Measurements from ENCODE around the gene KCNK17.

KCNK17 gene

GRCh38 chr6:39317256-39317655 is 3.0 kb upstream of the KCNK17 start:
- no peaks in the 10 kb centered on the region for H3K4me1 ChIP-seq (ENCODE audit: control insufficient read depth, insufficient read depth, low read length, unreplicated experiment)
- no peak overlapping the region for H2AFZ ChIP-seq (ENCODE audit: low read length, unreplicated experiment)
- no peaks in the 10 kb centered on the region for H3K79me2 ChIP-seq (ENCODE audit: control insufficient read depth, insufficient read depth, low read length, unreplicated experiment)
- peaks cover 87% of the 10 kb centered on the region for H3K27me3 ChIP-seq (ENCODE audit: insufficient read depth, low read length)
- no peak overlapping the region for H3K4me3 ChIP-seq (ENCODE audit: low read depth, low read length)
- H3K27ac ChIP-seq (ENCODE audit: low read depth, low read length): no peak overlapping the region
- no peaks in the 10 kb centered on the region for H3K36me3 ChIP-seq (ENCODE audit: insufficient read depth, low read length)

DNA sequence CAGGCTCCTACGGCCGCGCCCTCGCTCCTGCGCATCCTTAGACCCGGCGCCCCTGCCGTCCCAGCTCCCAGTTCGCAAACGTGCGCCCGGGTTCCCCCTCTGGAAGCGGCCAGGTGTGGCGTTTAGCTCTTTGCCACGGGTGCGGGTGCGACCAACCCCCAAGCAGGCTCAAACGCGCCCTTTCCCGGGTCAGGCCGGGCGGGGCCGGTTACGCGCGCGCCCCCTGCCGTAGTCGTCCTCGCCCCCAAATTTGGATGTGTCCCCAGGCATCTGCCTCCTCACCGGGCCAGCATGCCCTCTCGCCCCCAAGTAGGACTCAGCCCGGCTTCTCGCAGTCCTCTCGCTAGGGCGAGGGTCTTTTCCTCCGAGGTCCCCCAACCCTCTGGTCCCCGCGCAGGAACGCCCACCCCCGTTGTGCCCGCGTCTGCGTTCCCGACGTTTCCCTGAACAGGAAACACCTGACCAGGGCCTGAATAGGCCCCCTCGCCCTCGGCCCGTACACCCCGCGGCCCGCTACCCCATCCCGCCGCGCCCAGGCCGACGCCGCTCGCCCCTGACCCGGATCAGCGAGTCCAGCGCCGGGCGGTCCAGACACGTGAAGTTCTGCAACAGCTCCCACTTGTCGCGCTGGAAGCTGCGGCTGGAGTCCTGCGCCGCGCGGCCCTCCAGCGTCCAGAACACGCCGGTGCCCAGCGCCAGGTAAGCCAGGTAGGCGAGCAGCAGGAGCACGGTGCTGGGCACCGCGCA is 520 bp downstream of the KCNK17 start:
- Histone ChIP-seq H3K27ac (ENCODE audit: low read depth, low read length) (no peak overlapping the region), H3K79me2 (ENCODE audit: control insufficient read depth, insufficient read depth, low read length, unreplicated experiment) (no peaks in the 10 kb centered on the region), H3K36me3 (ENCODE audit: insufficient read depth, low read length) (no peaks in the 10 kb centered on the region), H3K4me3 (ENCODE audit: low read depth, low read length) (no peak overlapping the region), H2AFZ (ENCODE audit: low read length, unreplicated experiment) (no peak overlapping the region), H3K4me1 (ENCODE audit: control insufficient read depth, insufficient read depth, low read length, unreplicated experiment) (no peaks in the 10 kb centered on the region), H3K27me3 (ENCODE audit: insufficient read depth, low read length) (peaks cover 68% of the 10 kb centered on the region)

DNA sequence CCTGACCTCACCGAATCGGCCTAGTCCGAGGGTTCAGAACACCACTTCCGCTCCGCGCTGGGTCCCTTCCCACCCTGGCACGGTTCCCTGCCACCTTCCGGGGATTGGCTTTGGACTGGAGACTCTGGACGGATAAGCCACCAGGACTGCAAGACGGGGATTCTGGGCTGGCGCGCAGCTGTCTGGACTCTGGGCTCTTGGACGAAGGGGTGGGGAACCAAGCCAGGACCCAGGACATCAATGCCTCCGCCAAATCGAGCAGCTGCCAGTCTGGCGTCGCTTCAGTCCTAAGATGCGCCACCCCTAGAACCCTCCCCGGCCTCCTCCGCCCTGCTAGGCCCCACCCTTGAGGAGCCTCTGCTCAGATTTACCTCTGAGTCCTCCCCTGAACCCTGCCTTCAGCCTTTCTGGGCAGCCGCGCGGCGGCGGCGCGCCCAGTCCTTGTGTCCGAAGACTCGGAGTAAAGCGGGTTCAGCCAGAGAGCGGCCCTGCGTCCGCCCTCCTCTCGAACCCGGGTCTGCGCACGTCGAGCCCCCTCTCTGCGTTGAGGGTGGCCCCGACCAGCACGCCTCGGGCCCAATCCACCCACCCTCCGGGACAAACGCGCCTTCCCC is 1.2 kb downstream of the KCNK17 start:
- no peaks in the 10 kb centered on the region for H3K4me1 ChIP-seq (ENCODE audit: control insufficient read depth, insufficient read depth, low read length, unreplicated experiment)
- no peaks in the 10 kb centered on the region for H3K36me3 ChIP-seq (ENCODE audit: insufficient read depth, low read length)
- H3K27ac ChIP-seq (ENCODE audit: low read depth, low read length): no peak overlapping the region
- no peaks in the 10 kb centered on the region for H3K79me2 ChIP-seq (ENCODE audit: control insufficient read depth, insufficient read depth, low read length, unreplicated experiment)
- peaks cover 64% of the 10 kb centered on the region for H3K27me3 ChIP-seq (ENCODE audit: insufficient read depth, low read length)
- no peak overlapping the region for H3K4me3 ChIP-seq (ENCODE audit: low read depth, low read length)
- no peak overlapping the region for H2AFZ ChIP-seq (ENCODE audit: low read length, unreplicated experiment)

DNA sequence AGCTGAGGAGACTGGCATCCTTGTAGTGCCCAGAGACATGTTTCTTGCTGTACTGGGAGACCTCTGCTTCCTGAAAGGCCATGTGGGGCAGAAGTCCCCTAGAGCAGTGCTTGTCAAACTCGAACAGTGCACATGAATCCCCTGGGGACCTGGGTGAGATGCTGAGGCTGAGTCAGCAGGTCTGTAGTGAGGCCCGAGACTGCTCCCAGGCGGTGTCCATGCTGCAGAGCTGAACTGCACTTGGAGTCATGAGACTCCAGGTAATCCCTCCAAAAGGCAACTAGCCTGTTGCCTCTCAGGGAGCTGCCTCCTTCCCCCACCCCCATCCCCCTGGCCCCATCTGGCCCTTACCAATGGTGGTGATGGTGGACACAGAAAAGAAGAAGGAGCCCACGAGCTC is 3.7 kb downstream of the KCNK17 start:
- Histone ChIP-seq H3K4me3 (ENCODE audit: low read depth, low read length) (no peak overlapping the region), H3K27ac (ENCODE audit: low read depth, low read length) (no peak overlapping the region)

DNA sequence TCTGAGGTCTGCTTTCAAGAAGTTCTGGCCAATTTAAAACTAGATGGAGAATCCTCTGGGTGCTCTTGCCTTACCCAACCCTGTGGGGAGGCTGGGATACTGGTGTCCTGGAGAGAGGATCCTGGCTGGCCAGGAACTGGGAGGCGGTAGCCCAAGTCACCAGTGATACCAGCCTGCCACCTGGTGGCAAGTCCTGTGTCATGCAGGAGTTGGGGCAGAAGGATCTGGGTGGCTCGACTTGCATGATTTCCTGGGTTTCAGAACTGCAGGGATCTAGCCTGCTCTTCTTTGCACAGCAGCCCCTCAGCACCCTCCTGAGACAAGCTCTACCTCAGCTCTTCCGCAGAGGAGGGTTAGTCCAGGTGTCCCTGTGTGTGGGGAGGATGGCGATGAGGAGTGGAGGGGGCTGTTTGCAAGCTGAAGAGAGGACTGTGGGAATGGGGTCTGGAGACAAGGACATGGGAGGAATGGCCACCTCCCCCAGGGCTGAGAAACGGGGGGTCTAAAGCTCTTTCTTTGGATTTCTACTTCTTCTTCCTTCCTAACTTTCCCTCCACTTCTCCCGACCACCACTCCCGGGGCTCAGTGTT is 4.2 kb downstream of the KCNK17 start:
- no peak overlapping the region for H3K27ac ChIP-seq (ENCODE audit: low read depth, low read length)
- H3K4me1 ChIP-seq (ENCODE audit: control insufficient read depth, insufficient read depth, low read length, unreplicated experiment): no peaks in the 10 kb centered on the region
- no peak overlapping the region for H2AFZ ChIP-seq (ENCODE audit: low read length, unreplicated experiment)
- no peaks in the 10 kb centered on the region for H3K36me3 ChIP-seq (ENCODE audit: insufficient read depth, low read length)
- H3K27me3 ChIP-seq (ENCODE audit: insufficient read depth, low read length): peaks cover 43% of the 10 kb centered on the region
- no peak overlapping the region for H3K4me3 ChIP-seq (ENCODE audit: low read depth, low read length)
- H3K79me2 ChIP-seq (ENCODE audit: control insufficient read depth, insufficient read depth, low read length, unreplicated experiment): no peaks in the 10 kb centered on the region

More for the DNA sequence above, 3.7 kb downstream of the KCNK17 start:
- no peak overlapping the region for H2AFZ ChIP-seq (ENCODE audit: low read length, unreplicated experiment)
- no peaks in the 10 kb centered on the region for H3K4me1 ChIP-seq (ENCODE audit: control insufficient read depth, insufficient read depth, low read length, unreplicated experiment)
- peaks cover 46% of the 10 kb centered on the region for H3K27me3 ChIP-seq (ENCODE audit: insufficient read depth, low read length)
- no peaks in the 10 kb centered on the region for H3K79me2 ChIP-seq (ENCODE audit: control insufficient read depth, insufficient read depth, low read length, unreplicated experiment)
- no peaks in the 10 kb centered on the region for H3K36me3 ChIP-seq (ENCODE audit: insufficient read depth, low read length)

GRCh38 chr6:39307462-39307861 is 6.8 kb downstream of the KCNK17 start:
- no peaks in the 10 kb centered on the region for H3K36me3 ChIP-seq (ENCODE audit: insufficient read depth, low read length)
- H3K27ac ChIP-seq (ENCODE audit: low read depth, low read length): no peak overlapping the region
- no peaks in the 10 kb centered on the region for H3K4me1 ChIP-seq (ENCODE audit: control insufficient read depth, insufficient read depth, low read length, unreplicated experiment)
- peaks cover 19% of the 10 kb centered on the region for H3K27me3 ChIP-seq (ENCODE audit: insufficient read depth, low read length)
- no peaks in the 10 kb centered on the region for H3K79me2 ChIP-seq (ENCODE audit: control insufficient read depth, insufficient read depth, low read length, unreplicated experiment)
- H2AFZ ChIP-seq (ENCODE audit: low read length, unreplicated experiment): no peak overlapping the region
- no peak overlapping the region for H3K4me3 ChIP-seq (ENCODE audit: low read depth, low read length)

DNA sequence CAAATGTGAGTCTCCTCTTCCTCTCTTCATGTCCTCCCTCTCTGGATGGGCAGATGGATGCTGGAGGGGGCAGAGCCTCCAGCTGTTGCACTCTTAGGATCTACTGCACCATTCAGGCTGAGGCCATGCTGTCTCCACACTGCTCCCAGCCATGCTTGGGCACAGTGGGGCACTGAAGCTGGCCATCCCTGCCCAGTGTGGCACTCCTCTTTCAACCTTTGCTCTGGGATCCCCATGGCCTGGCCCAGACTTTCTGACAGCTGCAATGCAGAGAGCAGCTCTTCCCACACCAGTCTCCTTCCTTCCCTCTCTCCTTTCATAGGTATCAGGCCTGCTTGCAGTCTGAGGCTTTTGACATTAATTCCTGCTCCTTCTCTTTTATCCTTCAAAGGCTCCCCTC is 9.3 kb downstream of the KCNK17 start:
- no peaks in the 10 kb centered on the region for H3K4me1 ChIP-seq (ENCODE audit: control insufficient read depth, insufficient read depth, low read length, unreplicated experiment)
- H3K27ac ChIP-seq (ENCODE audit: low read depth, low read length): no peak overlapping the region
- 0 out of 2 replicates have a peak, but pooled peaks cover 4% of the 10 kb centered on the region for H3K27me3 ChIP-seq (ENCODE audit: insufficient read depth, low read length)
- no peaks in the 10 kb centered on the region for H3K79me2 ChIP-seq (ENCODE audit: control insufficient read depth, insufficient read depth, low read length, unreplicated experiment)
- no peak overlapping the region for H2AFZ ChIP-seq (ENCODE audit: low read length, unreplicated experiment)
- no peaks in the 10 kb centered on the region for H3K36me3 ChIP-seq (ENCODE audit: insufficient read depth, low read length)
- no peak overlapping the region for H3K4me3 ChIP-seq (ENCODE audit: low read depth, low read length)

GRCh38 chr6:39303425-39304153 is 10.6 kb downstream of the KCNK17 start:
- no peaks in the 10 kb centered on the region for H3K4me1 ChIP-seq (ENCODE audit: control insufficient read depth, insufficient read depth, low read length, unreplicated experiment)
- H3K4me3 ChIP-seq (ENCODE audit: low read depth, low read length): no peak overlapping the region
- no peaks in the 10 kb centered on the region for H3K79me2 ChIP-seq (ENCODE audit: control insufficient read depth, insufficient read depth, low read length, unreplicated experiment)
- 0 out of 2 replicates have a peak, but pooled peaks cover 4% of the 10 kb centered on the region for H3K27me3 ChIP-seq (ENCODE audit: insufficient read depth, low read length)
- no peak overlapping the region for H2AFZ ChIP-seq (ENCODE audit: low read length, unreplicated experiment)
- H3K36me3 ChIP-seq (ENCODE audit: insufficient read depth, low read length): no peaks in the 10 kb centered on the region
- H3K27ac ChIP-seq (ENCODE audit: low read depth, low read length): no peak overlapping the region

DNA sequence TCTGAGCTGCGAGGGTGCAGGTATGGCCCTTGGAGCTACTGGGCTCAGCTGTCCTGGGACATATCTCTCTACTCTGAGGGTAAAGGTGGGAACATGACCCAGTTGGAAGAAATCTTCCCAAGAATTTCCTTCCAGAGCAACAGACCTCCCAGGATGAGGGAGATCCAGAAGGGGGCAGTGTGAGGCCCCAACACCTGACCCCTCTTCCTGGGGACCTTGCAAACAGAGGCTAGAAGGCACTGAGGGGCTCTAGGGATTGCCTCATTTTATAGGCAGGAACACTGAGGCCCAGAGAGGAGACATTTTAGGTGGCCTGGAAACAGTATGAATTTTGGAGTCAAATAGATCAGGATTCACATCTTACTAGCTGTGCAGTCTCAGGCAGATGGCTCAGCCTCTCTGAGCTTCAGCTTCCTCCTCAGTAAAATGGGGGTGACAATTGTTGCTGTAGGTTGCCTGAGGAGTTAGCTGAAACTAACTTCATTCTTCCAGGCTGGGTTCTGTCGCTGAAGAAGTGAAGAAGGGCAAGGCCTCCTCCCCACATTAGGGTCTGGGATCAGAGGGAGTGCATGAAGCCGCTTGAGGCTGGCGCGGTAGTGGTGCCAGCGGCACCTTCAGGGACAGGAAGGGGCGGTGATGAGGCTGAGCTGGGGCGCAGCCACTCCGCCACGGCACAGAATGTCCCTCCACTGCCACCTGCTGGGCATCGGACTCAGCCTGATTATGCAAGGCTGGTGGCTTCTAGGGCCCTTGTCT is 11.4 kb downstream of the KCNK17 start:
- no peak overlapping the region for H3K27ac ChIP-seq (ENCODE audit: low read depth, low read length)
- no peaks in the 10 kb centered on the region for H3K4me1 ChIP-seq (ENCODE audit: control insufficient read depth, insufficient read depth, low read length, unreplicated experiment)
- no peaks in the 10 kb centered on the region for H3K36me3 ChIP-seq (ENCODE audit: insufficient read depth, low read length)
- no peaks in the 10 kb centered on the region for H3K79me2 ChIP-seq (ENCODE audit: control insufficient read depth, insufficient read depth, low read length, unreplicated experiment)
- no peak overlapping the region for H2AFZ ChIP-seq (ENCODE audit: low read length, unreplicated experiment)
- H3K27me3 ChIP-seq (ENCODE audit: insufficient read depth, low read length): peaks cover 6% of the 10 kb centered on the region; the same call in 1 of the 2 replicates
- no peak overlapping the region for H3K4me3 ChIP-seq (ENCODE audit: low read depth, low read length)

DNA sequence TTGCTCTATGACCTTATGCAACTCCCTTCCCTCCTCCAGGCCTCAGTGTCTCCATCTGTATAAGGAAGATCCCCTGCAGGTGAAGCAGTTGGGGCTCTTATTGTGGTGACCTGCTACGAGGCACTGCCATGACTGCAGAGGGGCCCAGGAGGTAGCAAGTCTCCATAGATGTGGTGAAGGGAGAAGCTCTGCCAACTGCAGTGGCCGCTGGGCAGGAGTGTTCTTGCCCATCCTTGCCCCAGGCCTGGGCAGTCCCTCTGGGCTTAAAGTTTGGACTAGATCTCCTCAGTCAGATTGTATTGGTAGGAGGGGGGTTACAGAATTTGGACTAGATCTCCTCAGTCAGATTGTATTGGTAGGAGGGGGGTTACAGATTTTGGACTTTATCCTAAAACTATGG is 12.2 kb downstream of the KCNK17 start:
- Histone ChIP-seq H3K27me3 (ENCODE audit: insufficient read depth, low read length) (peaks cover 13% of the 10 kb centered on the region; the same call in 1 of the 2 replicates), H3K4me1 (ENCODE audit: control insufficient read depth, insufficient read depth, low read length, unreplicated experiment) (no peaks in the 10 kb centered on the region), H2AFZ (ENCODE audit: low read length, unreplicated experiment) (no peak overlapping the region)

More for the DNA sequence above, 12.2 kb downstream of the KCNK17 start:
- no peaks in the 10 kb centered on the region for H3K36me3 ChIP-seq (ENCODE audit: insufficient read depth, low read length)
- no peak overlapping the region for H3K27ac ChIP-seq (ENCODE audit: low read depth, low read length)
- H3K4me3 ChIP-seq (ENCODE audit: low read depth, low read length): no peak overlapping the region
- H3K79me2 ChIP-seq (ENCODE audit: control insufficient read depth, insufficient read depth, low read length, unreplicated experiment): no peaks in the 10 kb centered on the region
